H1 (cell line): ENCODE results near the gene SLC35B1. TPM values are rescaled to one million over a fixed set of nuclear protein-coding genes. Genes with fewer than 3 reads are reported as not detected.

Experiments used
- CTCF ChIA-PET: fragments of 300-600 bp; sonication (Branson Sonifier 250); formaldehyde crosslinking; loops from one replicate; lab custom pipeline; 2021; ENCODE audit not compliant: partially characterized antibody; lab: Charles Lee
- POLR2A ChIA-PET: fragments of 300-600 bp; sonication (Branson Sonifier 250); formaldehyde crosslinking; loops from one replicate; lab custom pipeline; 2021; ENCODE audit warnings: inconsistent platforms; ENCODE audit not compliant: partially characterized antibody; lab: Charles Lee
- DNase-seq, 2 experiments: peaks; one replicate each; pipeline versions ENCODE4 v3.0.0 to v3.0.0-alpha.2; 2010 to 2022; ENCODE audit warnings: low spot score in 2 of 2, low read depth in 1 of 2, mixed read lengths in 1 of 2
- FAIRE-seq: peaks from 2 replicates; lab custom pipeline; 2011; peaks lifted over from hg19 to GRCh38; lab: Jason Lieb, UNC
- H2AFZ ChIP-seq: 2 replicates; pipeline ENCODE4 v1.8.1; 2012; ENCODE audit warnings: low read length, inconsistent platforms
- H2AK5ac ChIP-seq: 2 replicates; pipeline ENCODE4 v1.6.1; 2013; ENCODE audit warnings: low read depth, low read length
- H2BK120ac ChIP-seq: replicated peaks from 2 replicates; pipeline ENCODE3; 2013; ENCODE audit warnings: low read depth, low read length, inconsistent platforms
- H2BK12ac ChIP-seq: 2 replicates; pipeline ENCODE4 v1.6.1; 2013; ENCODE audit warnings: low read depth, low read length
- H2BK15ac ChIP-seq: 2 replicates; pipeline ENCODE4 v1.6.1; 2013; ENCODE audit warnings: low read length
- H2BK20ac ChIP-seq: 2 replicates; pipeline ENCODE4 v1.6.1; 2013; ENCODE audit warnings: low read length
- H2BK5ac ChIP-seq: 2 replicates; pipeline ENCODE4 v1.6.1; 2013; ENCODE audit warnings: low read depth, low read length
- H3K14ac ChIP-seq: 2 replicates; pipeline ENCODE4 v1.6.1; 2013; ENCODE audit warnings: inconsistent platforms; ENCODE audit not compliant: insufficient read length
- H3K18ac ChIP-seq: 2 replicates; pipeline ENCODE4 v1.6.1; 2013; ENCODE audit warnings: low read length; ENCODE audit errors: extremely low read depth
- H3K23ac ChIP-seq: 2 replicates; pipeline ENCODE4 v1.6.1; 2013; ENCODE audit warnings: inconsistent platforms; ENCODE audit not compliant: insufficient read length
- H3K23me2 ChIP-seq: 2 replicates; pipeline ENCODE4 v1.6.1; 2013; ENCODE audit warnings: low read depth, low read length
- H3K27ac ChIP-seq: 2 replicates; pipeline ENCODE4 v1.6.1; 2011; ENCODE audit warnings: low read depth, low read length, inconsistent platforms
- H3K27me3 ChIP-seq, 4 experiments: replicated peaks in 1 of 4; 1 replicate in 1 of 4; 2 replicates in 3 of 4; pipeline versions ENCODE4 v1.6.1 to v1.8.1; 2011 to 2013; ENCODE audit warnings: low read length in 3 of 4, mild to moderate bottlenecking in 3 of 4, inconsistent platforms in 2 of 4, mixed read lengths in 2 of 4, moderate library complexity in 1 of 4; ENCODE audit not compliant: control insufficient read depth in 3 of 4, insufficient read depth in 3 of 4; ENCODE audit errors: extremely low read depth in 1 of 4
- H3K36me3 ChIP-seq, 4 experiments: 2 replicates each; pipeline versions ENCODE4 v1.6.1 to v1.8.1; 2011 to 2013; ENCODE audit warnings: mild to moderate bottlenecking in 4 of 4, low read length in 3 of 4, moderate library complexity in 2 of 4, control low read depth in 1 of 4, inconsistent platforms in 1 of 4; ENCODE audit not compliant: insufficient read depth in 4 of 4, control insufficient read depth in 2 of 4
- H3K4ac ChIP-seq: replicated peaks from 2 replicates; pipeline ENCODE3; 2013; ENCODE audit warnings: low read length, low read depth, mixed read lengths, inconsistent platforms; ENCODE audit not compliant: insufficient read length
- H3K4me1 ChIP-seq, 4 experiments: replicated peaks in 1 of 4; 1 replicate in 1 of 4; 2 replicates in 3 of 4; pipeline versions ENCODE4 v1.6.1 to v1.8.1; 2011 to 2013; ENCODE audit warnings: low read length in 3 of 4, inconsistent platforms in 2 of 4, mixed read lengths in 1 of 4; ENCODE audit not compliant: insufficient read depth in 4 of 4, control insufficient read depth in 3 of 4
- H3K4me2 ChIP-seq, 2 experiments: 2 replicates each; pipeline versions ENCODE4 v1.6.1 to v1.8.1; 2011 to 2013; ENCODE audit warnings: low read depth in 2 of 2, low read length in 2 of 2, control low read depth in 1 of 2, inconsistent platforms in 1 of 2, mild to moderate bottlenecking in 1 of 2; ENCODE audit not compliant: insufficient read depth in 1 of 2
- H3K4me3 ChIP-seq, 4 experiments: fragments of 200-600, 300-600 bp in 1 of 4; sonication (generic), shearing (Covaris generic), sonication (Bioruptor Twin) in 1 of 4; 2 replicates each; pipeline versions ENCODE4 v1.5.1 to v1.8.1; 2011 to 2016; ENCODE audit warnings: low read length in 4 of 4, low read depth in 3 of 4, control low read depth in 2 of 4, inconsistent platforms in 2 of 4, mild to moderate bottlenecking in 2 of 4, mixed read lengths in 1 of 4, moderate library complexity in 1 of 4; ENCODE audit not compliant: insufficient read depth in 2 of 4; ENCODE audit errors: extremely low read depth in 1 of 4
- H3K56ac ChIP-seq: replicated peaks from 2 replicates; pipeline ENCODE3; 2013; ENCODE audit warnings: low read depth, mild to moderate bottlenecking, mixed read lengths, low read length, inconsistent platforms; ENCODE audit not compliant: insufficient read length
- H3K79me1 ChIP-seq: 2 replicates; pipeline ENCODE4 v1.6.1; 2013; ENCODE audit warnings: low read depth, low read length, control low read depth
- H3K79me2 ChIP-seq, 2 experiments: 2 replicates each; pipeline versions ENCODE4 v1.6.1 to v1.8.1; 2012 to 2013; ENCODE audit warnings: low read length in 2 of 2, mild to moderate bottlenecking in 2 of 2, inconsistent platforms in 1 of 2; ENCODE audit not compliant: insufficient read depth in 2 of 2, control insufficient read depth in 1 of 2
- H3K9ac ChIP-seq, 4 experiments: replicated peaks in 1 of 4; 1 replicate in 1 of 4; 2 replicates in 3 of 4; pipeline versions ENCODE4 v1.6.1 to v1.8.1; 2011 to 2013; ENCODE audit warnings: low read depth in 3 of 4, low read length in 3 of 4, control low read depth in 2 of 4, mild to moderate bottlenecking in 2 of 4, moderate library complexity in 2 of 4, inconsistent platforms in 1 of 4; ENCODE audit errors: extremely low read depth in 1 of 4
- H3K9me3 ChIP-seq, 2 experiments: 2 replicates each; pipeline versions ENCODE4 v1.6.1 to v1.8.1; 2012 to 2013; ENCODE audit warnings: mild to moderate bottlenecking in 2 of 2, moderate library complexity in 2 of 2, control low read depth in 1 of 2, inconsistent platforms in 1 of 2, low read depth in 1 of 2, low read length in 1 of 2, mixed read lengths in 1 of 2; ENCODE audit not compliant: insufficient read depth in 2 of 2
- H4K20me1 ChIP-seq, 2 experiments: replicated peaks in 1 of 2; 2 replicates each; pipeline versions ENCODE3 to v1.8.1; 2011 to 2013; ENCODE audit warnings: inconsistent platforms in 2 of 2, low read length in 2 of 2, mild to moderate bottlenecking in 1 of 2; ENCODE audit not compliant: insufficient read depth in 2 of 2, control insufficient read depth in 1 of 2
- H4K5ac ChIP-seq: 2 replicates; pipeline ENCODE4 v1.6.1; 2013; ENCODE audit warnings: low read length, low read depth, mixed read lengths, inconsistent platforms; ENCODE audit not compliant: insufficient read length
- H4K8ac ChIP-seq: 2 replicates; pipeline ENCODE4 v1.8.0; 2013; ENCODE audit warnings: mild to moderate bottlenecking, moderate library complexity, low read length, inconsistent platforms; ENCODE audit not compliant: insufficient read depth; ENCODE audit errors: extremely low read depth
- H4K91ac ChIP-seq: replicated peaks from 2 replicates; pipeline ENCODE3; 2013; ENCODE audit warnings: low read length, mixed read lengths, inconsistent platforms; ENCODE audit not compliant: insufficient read length
- ASH2L ChIP-seq: fragments of 200-600, 300-600 bp; sonication (generic); IDR thresholded peaks from one replicate; pipeline ENCODE4 v1.7.1; 2017; ENCODE audit warnings: low read length
- GTF2F1 ChIP-seq: IDR thresholded peaks from 2 replicates; pipeline ENCODE4 v1.6.1; 2012; ENCODE audit warnings: low read depth, low read length, improper control_type of control experiment, borderline replicate concordance
- HDAC6 ChIP-seq: IDR thresholded peaks from one replicate; pipeline ENCODE4 v1.7.1; 2012; ENCODE audit warnings: low read depth, mild to moderate bottlenecking, inconsistent platforms, low read length, moderate library complexity
- RAD21 ChIP-seq, 2 experiments: IDR thresholded peaks in 1 of 2; conservative IDR thresholded peaks in 1 of 2; 2 replicates each; pipeline ENCODE4 v1.6.1; 2011; ENCODE audit warnings: low read depth in 2 of 2, low read length in 2 of 2, improper control_type of control experiment in 1 of 2, inconsistent platforms in 1 of 2, mild to moderate bottlenecking in 1 of 2, moderate library complexity in 1 of 2
- RFX5 ChIP-seq: IDR thresholded peaks from 2 replicates; pipeline ENCODE4 v1.6.1; 2011; ENCODE audit warnings: low read depth, low read length, improper control_type of control experiment, borderline replicate concordance
- SIX5 ChIP-seq: IDR thresholded peaks from 2 replicates; pipeline ENCODE4 v1.6.1; 2011; ENCODE audit warnings: mild to moderate bottlenecking, low read depth, low read length
- SP1 ChIP-seq: IDR thresholded peaks from 2 replicates; pipeline ENCODE4 v1.6.1; 2011; ENCODE audit warnings: low read depth, low read length
- TAF7 ChIP-seq: optimal IDR thresholded peaks from 2 replicates; pipeline ENCODE3; 2011; ENCODE audit warnings: low read depth, mild to moderate bottlenecking, inconsistent platforms, low read length, moderate library complexity, borderline replicate concordance
- TBP ChIP-seq: IDR thresholded peaks from 2 replicates; pipeline ENCODE4 v1.6.1; 2011; ENCODE audit warnings: low read depth, low read length, improper control_type of control experiment
- TCF12 ChIP-seq: IDR thresholded peaks from 2 replicates; pipeline ENCODE4 v1.6.1; 2011; ENCODE audit warnings: low read depth, mild to moderate bottlenecking, low read length
- WGBS, 2 experiments: shearing (Covaris generic) in 1 of 2; methylation state at CpG; one replicate each; pipeline versions ENCODE4 v1.1.6 to v1.1.7; 2013 to 2015; ENCODE audit warnings: low lambda C conversion rate in 2 of 2, mixed read lengths in 2 of 2, inconsistent platforms in 1 of 2, low coverage in 1 of 2, missing lambda C conversion rate in 1 of 2; ENCODE audit not compliant: insufficient replicate concordance in 2 of 2, insufficient coverage in 1 of 2, insufficient read length in 1 of 2; ENCODE audit errors: extremely low coverage in 1 of 2, missing lambda C conversion rate in 1 of 2; 5-methylcytosine and 5-hydroxymethylcytosine counted together
- polyA plus RNA-seq, 7 experiments: library from polyadenylated mRNA; depleted of rRNA in 3 of 7; stranded (reverse) in 5 of 7; unstranded in 2 of 7; fragments of >200 nt in 5 of 7; fragments of 200-250 nt in 2 of 7; gene quantifications; 1 replicate in 5 of 7; 2 replicates in 1 of 7; 4 replicates in 1 of 7; pipeline versions ENCODE4 v1.2.1 to v1.2.3, GENCODE V29; 2011 to 2013; ENCODE audit warnings: missing spikeins in 2 of 7, mixed read lengths in 2 of 7
- total RNA-seq: library from RNA; stranded (reverse); fragmentation: NEBNext Ultra II Directional; extraction: Animal tissue kit (Norgen Biotek cat#: 25700); gene quantifications from 2 replicates; pipeline ENCODE4 v1.2.1, GENCODE V29; 2021
- TF ChIP-seq, protein P1 (sequence below): IDR thresholded peaks from 2 replicates; pipeline ENCODE4 v1.6.1; 2011; ENCODE audit warnings: low read depth, mild to moderate bottlenecking, low read length; ENCODE audit not compliant: insufficient read depth

The SLC35B1 gene
- total and polyA plus RNA-seq, 2 of the 8 experiments (the other 6 are each of a cell fraction or from before 2014, with no cell fraction given), result 56.5 to 87.7 TPM

GRCh38 chr17:49681106-49681979 lies 26.4 kb downstream of the SLC35B1 start:
- ChIA-PET CTCF (interaction anchor here (0.6 to 3.8 kb wide), 11 partner anchors 10 to 307 kb away, joined by 3 to 19 read pairs (median 5); no protein-coding TSS in a partner anchor), POLR2A (interaction anchor here (0.8 to 1.4 kb wide), 3 partner anchors 10 to 446 kb away, joined by 3 to 4 read pairs (median 3); no protein-coding TSS in a partner anchor)
- H2BK20ac ChIP-seq, result no peak overlapping the region
- H3K23me2 ChIP-seq, result peaks cover 5% of the 10 kb centered on the region; the same call in 1 of the 2 replicates
- H2BK5ac ChIP-seq, result no peak overlapping the region
- H3K4me3 ChIP-seq, result no peak overlapping the region
- WGBS, 2 experiments, result 89% methylated on average over 9 of the region's 9 CpGs; no CpG with 5 or more reads in 1 of the 2 experiments
- peaks cover 0 to 2% (median 0%) of the 10 kb centered on the region in 4 experiments; a peak in 3 of 7 replicates for H3K27me3 ChIP-seq
- no peak overlapping the region for H3K23ac ChIP-seq
- H3K4me1 ChIP-seq, result no peaks in the 10 kb centered on the region; a peak in 1 of 7 replicates
- no peak overlapping the region for H2AK5ac ChIP-seq
- no peaks in the 10 kb centered on the region for H3K36me3 ChIP-seq
- no peak overlapping the region for H3K18ac ChIP-seq
- no peaks in the 10 kb centered on the region for H4K20me1 ChIP-seq
- peaks cover under 1% of the 10 kb centered on the region; the same call in 1 of the 2 replicates for H3K79me1 ChIP-seq
- H2BK12ac ChIP-seq, result no peak overlapping the region
- no peak for FAIRE-seq
- peaks cover 4 to 10% of the 10 kb centered on the region in 2 experiments for H3K79me2 ChIP-seq
- TF ChIP-seq TBP, result no peak
- TF ChIP-seq ASH2L, result no peak
- TF ChIP-seq RFX5, result no peak
- TF ChIP-seq, protein P1, sequence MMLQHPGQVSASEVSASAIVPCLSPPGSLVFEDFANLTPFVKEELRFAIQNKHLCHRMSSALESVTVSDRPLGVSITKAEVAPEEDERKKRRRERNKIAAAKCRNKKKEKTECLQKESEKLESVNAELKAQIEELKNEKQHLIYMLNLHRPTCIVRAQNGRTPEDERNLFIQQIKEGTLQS, result no peak
- TF ChIP-seq SP1, result no peak
- no peak for TF ChIP-seq TAF7
- TF ChIP-seq SIX5, result no peak
- no peak for TF ChIP-seq HDAC6
- no peak for TF ChIP-seq GTF2F1
- TF ChIP-seq RAD21 (IDR thresholded peaks at IDR 0.05 in 1 of 2, conservative IDR thresholded peaks at IDR 0.05 in 1 of 2; ENCODE audit: low read depth in 2 of 2, low read length in 2 of 2), result no peak
- TF ChIP-seq TCF12, result no peak
- no peaks in the 10 kb centered on the region; a peak in 2 of 4 replicates for H3K9me3 ChIP-seq
- H3K14ac ChIP-seq, result no peak overlapping the region
- no peak overlapping the region for H4K8ac ChIP-seq
- H3K27ac ChIP-seq, result no peak overlapping the region
- no peak overlapping the region for H4K5ac ChIP-seq
- H4K91ac ChIP-seq, result no peak overlapping the region
- no peak overlapping the region for H2BK120ac ChIP-seq
- no peak overlapping the region for H3K4me2 ChIP-seq
- DNase-seq, result no peak
- H3K9ac ChIP-seq, result no peak overlapping the region; a peak in 1 of 7 replicates
- H2AFZ ChIP-seq, result no peak overlapping the region
- no peak overlapping the region for H3K4ac ChIP-seq
- H3K56ac ChIP-seq, result no peak overlapping the region
- no peak overlapping the region for H2BK15ac ChIP-seq
